BE2C (cell line): Measurements from ENCODE around the gene KIAA1217.

ENCODE experiments used
- DNase-seq: peaks from one replicate; pipeline ENCODE4 v3.0.0-alpha.2; 2020
- H3K27me3 ChIP-seq: fragments of 250-450 bp; sonication (Bioruptor Pico); 2 replicates; pipeline ENCODE4 v1.5.1; 2020; ENCODE audit warnings: mild to moderate bottlenecking
- H3K36me3 ChIP-seq: fragments of 250-450 bp; sonication (Bioruptor Pico); 2 replicates; pipeline ENCODE4 v1.5.1; 2020; ENCODE audit warnings: mild to moderate bottlenecking
- H3K4me1 ChIP-seq: fragments of 250-450 bp; sonication (Bioruptor Pico); 2 replicates; pipeline ENCODE4 v1.5.1; 2020
- H3K4me3 ChIP-seq: 2 replicates; pipeline ENCODE4 v1.5.1; 2011; ENCODE audit warnings: low read depth, low read length
- H3K9me3 ChIP-seq: fragments of 250-450 bp; sonication (Bioruptor Pico); 2 replicates; pipeline ENCODE4 v1.5.1; 2020
- CTCF ChIP-seq: IDR thresholded peaks from 2 replicates; pipeline ENCODE4 v1.5.1; 2012; ENCODE audit warnings: mild to moderate bottlenecking, low read depth, low read length

KIAA1217 gene

GRCh38 chr10:24341897-24342296 lies 133.0 kb downstream of the KIAA1217 start:
- H3K9me3 ChIP-seq: no peaks in the 10 kb centered on the region
- no peak overlapping the region for H3K4me3 ChIP-seq
- no peaks in the 10 kb centered on the region for H3K27me3 ChIP-seq
- no peaks in the 10 kb centered on the region for H3K36me3 ChIP-seq
- TF ChIP-seq CTCF: no peak
- H3K4me1 ChIP-seq: no peaks in the 10 kb centered on the region
- no peak for DNase-seq

GRCh38 chr10:24343686-24344085 lies 134.7 kb downstream of the KIAA1217 start:
- no peak for TF ChIP-seq CTCF
- Histone ChIP-seq H3K4me3 (no peak overlapping the region), H3K9me3 (no peaks in the 10 kb centered on the region), H3K4me1 (no peaks in the 10 kb centered on the region), H3K27me3 (no peaks in the 10 kb centered on the region), H3K36me3 (no peaks in the 10 kb centered on the region)
- DNase-seq: no peak

GRCh38 chr10:24344279-24344678 lies 135.3 kb downstream of the KIAA1217 start:
- H3K36me3 ChIP-seq: no peaks in the 10 kb centered on the region
- H3K4me1 ChIP-seq: no peaks in the 10 kb centered on the region
- no peak for DNase-seq
- H3K9me3 ChIP-seq: no peaks in the 10 kb centered on the region
- no peaks in the 10 kb centered on the region for H3K27me3 ChIP-seq
- H3K4me3 ChIP-seq: no peak overlapping the region
- TF ChIP-seq CTCF: no peak

- TF ChIP-seq CTCF: no peak
- no peaks in the 10 kb centered on the region for H3K9me3 ChIP-seq
- no peak for DNase-seq
- H3K27me3 ChIP-seq: no peaks in the 10 kb centered on the region
- H3K36me3 ChIP-seq: no peaks in the 10 kb centered on the region
- no peaks in the 10 kb centered on the region for H3K4me1 ChIP-seq
- no peak overlapping the region for H3K4me3 ChIP-seq
Observed at GRCh38 chr10:24344695-24345463, 135.9 kb downstream of the KIAA1217 start.

- DNase-seq: no peak
- Histone ChIP-seq H3K4me3 (no peak overlapping the region), H3K9me3 (no peaks in the 10 kb centered on the region), H3K36me3 (no peaks in the 10 kb centered on the region), H3K27me3 (no peaks in the 10 kb centered on the region), H3K4me1 (no peaks in the 10 kb centered on the region)
- no peak for TF ChIP-seq CTCF
Observed at GRCh38 chr10:24346877-24347519, 138.1 kb downstream of the KIAA1217 start.

GRCh38 chr10:24349379-24350001 lies 140.6 kb downstream of the KIAA1217 start:
- Histone ChIP-seq H3K9me3 (no peaks in the 10 kb centered on the region), H3K36me3 (no peaks in the 10 kb centered on the region), H3K4me3 (no peak overlapping the region), H3K4me1 (no peaks in the 10 kb centered on the region), H3K27me3 (no peaks in the 10 kb centered on the region)
- DNase-seq: no peak
- TF ChIP-seq CTCF: no peak
